Stimulated activated CD4-positive, alpha-beta T cell treated with anti-CD3 and anti-CD28 coated beads, Interleukin-2, amount 100 ng/mL, for 24 hours (primary cell): ENCODE data around the gene PDE6A.

ENCODE experiments used
- DNase-seq, 2 donors: peaks; one replicate each; pipeline ENCODE4 v3.0.0-alpha.2; 2020

PDE6A gene

GRCh38 chr5:149924486-149924885 is 20.1 kb downstream of the PDE6A start:
- DNase-seq, result no peak

GRCh38 chr5:149922950-149923349 is 21.6 kb downstream of the PDE6A start:
- DNase-seq, result no peak

- no peak for DNase-seq
Measured at GRCh38 chr5:149921597-149921996, 23.0 kb downstream of the PDE6A start.

- no peak for DNase-seq
Measured at GRCh38 chr5:149917073-149917676, 27.4 kb downstream of the PDE6A start.

GRCh38 chr5:149916334-149917072 is 28.1 kb downstream of the PDE6A start:
- DNase-seq, result no peak

- no peak for DNase-seq
Measured at GRCh38 chr5:149915392-149916260, 29.0 kb downstream of the PDE6A start.

- DNase-seq, result no peak
Measured at GRCh38 chr5:149913436-149914419, 30.9 kb downstream of the PDE6A start.

- DNase-seq, result no peak
Measured at GRCh38 chr5:149912226-149912871, 32.2 kb downstream of the PDE6A start.

GRCh38 chr5:149911031-149911430 is 33.6 kb downstream of the PDE6A start:
- DNase-seq, result no peak

- DNase-seq, result no peak
Measured at GRCh38 chr5:149907828-149908227, 36.8 kb downstream of the PDE6A start.

- no peak for DNase-seq
Measured at GRCh38 chr5:149904977-149905376, 39.6 kb downstream of the PDE6A start.

GRCh38 chr5:149904293-149904886 is 40.2 kb downstream of the PDE6A start:
- no peak for DNase-seq

- no peak for DNase-seq
Measured at GRCh38 chr5:149903404-149903803, 41.2 kb downstream of the PDE6A start.

- DNase-seq, result no peak
Measured at GRCh38 chr5:149902177-149902576, 42.4 kb downstream of the PDE6A start.

- no peak for DNase-seq
Measured at GRCh38 chr5:149901511-149901910, 43.1 kb downstream of the PDE6A start.

GRCh38 chr5:149900390-149900789 is 44.2 kb downstream of the PDE6A start:
- no peak for DNase-seq

- DNase-seq, result no peak
Measured at GRCh38 chr5:149898811-149899210, 45.8 kb downstream of the PDE6A start.

- DNase-seq, result no peak
Measured at GRCh38 chr5:149895416-149896345, 48.9 kb downstream of the PDE6A start.

GRCh38 chr5:149894237-149894636 is 50.4 kb downstream of the PDE6A start:
- no peak for DNase-seq

GRCh38 chr5:149893403-149893931 is 51.1 kb downstream of the PDE6A start:
- no peak for DNase-seq
